HL-60 (cell line): ENCODE results near the gene CIAO1.

Experiments used
- DNase-seq, 2 experiments: peaks; one replicate each; pipeline ENCODE4 v3.0.0-alpha.2; 2010 to 2020; ENCODE audit warnings: low read depth in 1 of 2, low spot score in 1 of 2
- H3K27ac ChIP-seq: fragments of 250-450 bp; sonication (Bioruptor Pico); replicated peaks from 2 replicates; pipeline ENCODE4 v1.5.1; 2020; ENCODE audit warnings: mild to moderate bottlenecking, moderate library complexity
- H3K27me3 ChIP-seq: fragments of 250-450 bp; sonication (Bioruptor Pico); 2 replicates; pipeline ENCODE4 v1.5.1; 2021; ENCODE audit warnings: mild to moderate bottlenecking, moderate library complexity; ENCODE audit not compliant: insufficient read depth, poor library complexity, severe bottlenecking
- H3K4me3 ChIP-seq: replicated peaks from 2 replicates; pipeline ENCODE4 v1.5.1; 2011; ENCODE audit warnings: mild to moderate bottlenecking, control low read depth, low read length; ENCODE audit not compliant: insufficient read depth
- CTCF ChIP-seq: IDR thresholded peaks from one replicate; pipeline ENCODE4 v1.5.1; 2011; ENCODE audit warnings: low read length, control low read depth, inconsistent platforms; ENCODE audit not compliant: insufficient read depth
- GABPA ChIP-seq: IDR thresholded peaks from 2 replicates; pipeline ENCODE4 v1.6.1; 2012; ENCODE audit warnings: low read depth
- POLR2AphosphoS5 ChIP-seq: IDR thresholded peaks from 2 replicates; pipeline ENCODE4 v1.6.1; 2012; ENCODE audit warnings: low read depth
- REST ChIP-seq: IDR thresholded peaks from 2 replicates; pipeline ENCODE4 v1.6.1; 2012; ENCODE audit warnings: low read depth; ENCODE audit not compliant: insufficient replicate concordance
- SPI1 ChIP-seq: IDR thresholded peaks from 2 replicates; pipeline ENCODE4 v1.6.1; 2012; ENCODE audit warnings: low read depth, mild to moderate bottlenecking, borderline replicate concordance

CIAO1 gene

GRCh38 chr2:96233880-96234316 lies 32.1 kb upstream of the CIAO1 start:
- H3K27ac ChIP-seq = peak overlapping the region; percentile 60
- no peaks in the 10 kb centered on the region for H3K27me3 ChIP-seq
- TF ChIP-seq SPI1 (peak; percentile 69), GABPA (no peak), CTCF (no peak)
- DNase-seq = peak; percentile 45 to 49
- no peak overlapping the region for H3K4me3 ChIP-seq

DNA sequence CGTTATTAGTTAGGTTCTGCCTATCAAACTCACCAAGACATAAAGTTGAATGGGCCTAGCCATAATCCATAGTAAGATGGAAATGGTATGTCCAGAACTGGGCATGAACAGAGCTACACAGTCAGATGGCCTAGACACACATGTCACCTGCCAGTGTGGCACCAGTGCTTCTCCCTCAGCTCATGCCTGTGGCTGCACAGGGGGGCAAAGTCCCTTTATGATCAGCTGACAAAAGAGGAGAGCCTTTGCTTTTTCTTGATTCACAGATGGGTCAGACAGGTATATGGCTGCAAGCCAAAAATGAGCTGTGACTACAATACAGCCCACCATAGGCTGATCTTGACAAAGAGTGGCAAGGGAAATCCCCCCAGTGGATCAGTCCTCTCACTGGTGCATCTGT lies 29.1 kb upstream of the CIAO1 start:
- TF ChIP-seq CTCF (no peak), REST (no peak), POLR2AphosphoS5 (no peak), GABPA (no peak), SPI1 (no peak)
- Histone ChIP-seq H3K4me3 (no peak overlapping the region), H3K27me3 (no peaks in the 10 kb centered on the region), H3K27ac (no peak overlapping the region)
- DNase-seq = no peak

- TF ChIP-seq GABPA = no peak
- no peak for TF ChIP-seq SPI1
- TF ChIP-seq REST = no peak
- TF ChIP-seq CTCF = no peak
- no peak for TF ChIP-seq POLR2AphosphoS5
- H3K27ac ChIP-seq = no peak overlapping the region
- H3K27me3 ChIP-seq = no peaks in the 10 kb centered on the region
- no peak overlapping the region for H3K4me3 ChIP-seq
- DNase-seq = no peak
These were observed 27.8 kb upstream of the CIAO1 start for GRCh38 chr2:96238266-96238665.

GRCh38 chr2:96239091-96239490 lies 26.9 kb upstream of the CIAO1 start:
- no peak overlapping the region for H3K27ac ChIP-seq
- H3K4me3 ChIP-seq = no peak overlapping the region
- DNase-seq = no peak
- H3K27me3 ChIP-seq = no peaks in the 10 kb centered on the region
- TF ChIP-seq CTCF = no peak
